Body of pancreas (tissue), 4 donors: ENCODE data around the gene RPA1. TPM values are rescaled to one million over a fixed set of nuclear protein-coding genes. Genes with fewer than 3 reads are reported as not detected.
"Not testable (repeated sequence)": the region's sequence is repeated elsewhere in the genome, so short reads cannot be mapped to it uniquely, and the experiment has no call there.

Experiments
- ATAC-seq: fragments of 150-250 bp; one replicate; pipeline ENCODE4 v1.9.1; 2016
- DNase-seq, 4 donors: peaks; one replicate each; pipeline ENCODE4 v3.0.0-alpha.2; 2019
- H3K27ac ChIP-seq, 4 donors: fragments of 200-600 bp; sonication (generic); 1 replicate in 3 of 4; 2 replicates in 1 of 4; pipeline versions ENCODE4 v1.5.1 to v1.6.1; 2016 to 2019; ENCODE audit warnings: mild to moderate bottlenecking in 1 of 4, mixed read lengths in 1 of 4, moderate library complexity in 1 of 4
- H3K27me3 ChIP-seq, 2 donors: fragments of 200-600 bp; sonication (generic); one replicate each; pipeline ENCODE4 v1.6.0; 2016; ENCODE audit warnings: mild to moderate bottlenecking in 1 of 2
- H3K36me3 ChIP-seq, 2 donors: fragments of 200-600 bp; sonication (generic); replicated peaks in 1 of 2; 2 replicates each; pipeline ENCODE4 v1.5.1; 2016; ENCODE audit warnings: low read depth in 2 of 2; ENCODE audit not compliant: insufficient read depth in 1 of 2
- H3K4me1 ChIP-seq: fragments of 200-600 bp; sonication (generic); one replicate; pipeline ENCODE4 v1.6.0; 2016
- H3K4me3 ChIP-seq, 2 donors: fragments of 200-600 bp; sonication (generic); 1 replicate in 1 of 2; 2 replicates in 1 of 2; pipeline ENCODE4 v1.5.1; 2016 to 2019
- H3K9me3 ChIP-seq, 3 donors: fragments of 200-600 bp; sonication (generic); 1 replicate in 2 of 3; 2 replicates in 1 of 3; pipeline ENCODE4 v1.5.1; 2016
- CTCF ChIP-seq, 7 experiments: fragments of 450-650 bp in 4 of 7; fragments of 200-600 bp in 3 of 7; sonication (generic) in 3 of 7; IDR thresholded peaks; one replicate each; pipeline ENCODE4 v1.5.1; 2016 to 2019; ENCODE audit warnings: antibody characterized with exemption in 7 of 7
- POLR2A ChIP-seq, 3 donors: fragments of 450-650 bp; IDR thresholded peaks; one replicate each; pipeline ENCODE4 v1.6.1; 2016; ENCODE audit warnings: antibody characterized with exemption in 3 of 3, mild to moderate bottlenecking in 2 of 3
- WGBS, 2 donors: methylation state at CpG; one replicate each; pipeline ENCODE4 v1.1.5; 2017; 5-methylcytosine and 5-hydroxymethylcytosine counted together
- intact Hi-C: fragments of 100-400 bp; cut with DNase I; formaldehyde crosslinking; loops from one replicate; pipeline ENCODE4 v1.15.1; 2023
- total RNA-seq, 2 donors: library from RNA; depleted of rRNA; stranded (reverse); fragments of >200 nt; gene quantifications; one replicate each; pipeline ENCODE4 v1.1.0, GENCODE V29; 2016

The RPA1 gene
- total RNA-seq, 2 donors from 2014 or later: 8.9 to 11.9 TPM

DNA sequence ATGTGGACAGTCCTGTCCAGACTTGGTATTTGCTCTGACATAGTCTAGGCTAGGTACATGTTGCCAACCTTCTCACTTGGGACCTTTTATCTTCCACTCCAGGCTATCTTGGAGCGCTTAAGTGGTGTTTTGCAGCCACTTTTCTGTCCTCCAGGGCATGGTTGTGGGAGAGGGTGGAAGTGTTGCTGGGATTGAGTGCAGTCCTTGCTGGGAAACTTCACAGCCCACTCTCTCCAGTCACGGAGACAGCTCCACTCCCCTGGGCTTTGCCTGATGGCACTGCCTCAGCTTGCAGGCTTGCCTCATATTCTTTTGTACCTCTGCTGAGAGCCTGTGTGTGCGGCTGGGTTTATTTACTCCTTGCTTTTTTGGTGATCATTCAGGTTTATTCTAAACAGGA is 17.4 kb downstream of the RPA1 start:
- no peak for TF ChIP-seq POLR2A (IDR thresholded peaks at IDR 0.05)
- TF ChIP-seq CTCF (IDR thresholded peaks at IDR 0.05): no peak
- H3K4me1 ChIP-seq: no peaks in the 10 kb centered on the region
- no peaks in the 10 kb centered on the region for H3K27me3 ChIP-seq
- intact Hi-C loops: no loop called here
- peaks cover 0 to 21% of the 10 kb centered on the region in 2 donors for H3K36me3 ChIP-seq
- no peaks in the 10 kb centered on the region for H3K9me3 ChIP-seq
- H3K27ac ChIP-seq: no peak overlapping the region
- ATAC-seq: no peak
- 81 to 85% methylated on average over 3 of the region's 3 CpGs for WGBS, 2 donors
- DNase-seq: no peak
- H3K4me3 ChIP-seq: no peak overlapping the region

- Histone ChIP-seq H3K27me3 (no peaks in the 10 kb centered on the region), H3K27ac (no peak overlapping the region), H3K9me3 (no peaks in the 10 kb centered on the region), H3K4me3 (no peak overlapping the region), H3K36me3 (peaks cover 0 to 12% of the 10 kb centered on the region in 2 donors), H3K4me1 (no peaks in the 10 kb centered on the region)
- 82 to 87% methylated on average over 6 of the region's 6 CpGs for WGBS, 2 donors
- DNase-seq (no peak), ATAC-seq (no peak)
- intact Hi-C loops: no loop called here
- TF ChIP-seq POLR2A (IDR thresholded peaks at IDR 0.05): no peak
These were observed 22.5 kb downstream of the RPA1 start for GRCh38 chr17:1852327-1852726.

GRCh38 chr17:1853698-1854097 is 23.9 kb downstream of the RPA1 start:
- ATAC-seq: no peak
- 56 to 61% methylated on average over 3 of the region's 3 CpGs for WGBS, 2 donors
- Histone ChIP-seq H3K4me3 (no peak overlapping the region), H3K9me3 (no peaks in the 10 kb centered on the region), H3K27ac (no peak overlapping the region), H3K4me1 (no peaks in the 10 kb centered on the region), H3K27me3 (no peaks in the 10 kb centered on the region), H3K36me3 (peaks cover 0 to 10% of the 10 kb centered on the region in 2 donors)
- DNase-seq: no peak
- TF ChIP-seq POLR2A (IDR thresholded peaks at IDR 0.05): no peak
- no peak for TF ChIP-seq CTCF (IDR thresholded peaks at IDR 0.05)
- intact Hi-C loops: no loop called here

DNA sequence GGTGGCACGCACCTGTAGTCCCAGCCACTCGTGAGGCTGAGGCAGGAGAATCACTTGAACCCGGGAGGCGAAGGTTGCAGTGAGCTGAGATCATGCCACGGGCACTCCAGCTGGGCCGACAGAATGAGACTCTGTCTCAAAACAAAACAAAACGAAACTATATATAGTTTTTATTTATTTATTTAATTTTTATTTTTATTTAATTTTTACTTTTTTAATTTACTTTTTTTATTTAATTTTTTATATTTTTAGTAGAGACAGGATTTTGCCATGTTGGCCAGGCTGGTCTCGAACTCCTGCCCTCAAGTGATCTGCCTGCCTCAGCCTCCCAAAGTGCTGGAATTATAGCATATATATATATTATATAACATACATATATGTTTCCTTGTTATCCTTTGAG is 26.7 kb downstream of the RPA1 start:
- H3K27ac ChIP-seq, H3K4me1 ChIP-seq, H3K4me3 ChIP-seq, H3K9me3 ChIP-seq, DNase-seq, intact Hi-C loops, H3K27me3 ChIP-seq, ATAC-seq: not testable (repeated sequence)
- H3K36me3 ChIP-seq: peaks cover 0 to 13% of the 10 kb centered on the region in 2 donors
- WGBS, 2 donors: 93% methylated on average over 8 of the region's 8 CpGs

GRCh38 chr17:1860978-1861377 is 31.2 kb downstream of the RPA1 start:
- DNase-seq (no peak), ATAC-seq (no peak)
- no peaks in the 10 kb centered on the region for H3K9me3 ChIP-seq
- WGBS, 2 donors: 86 to 90% methylated on average over 11 of the region's 11 CpGs
- H3K27me3 ChIP-seq: no peaks in the 10 kb centered on the region
- no peak overlapping the region for H3K27ac ChIP-seq
- no peaks in the 10 kb centered on the region for H3K4me1 ChIP-seq
- intact Hi-C loops: no loop called here
- H3K4me3 ChIP-seq: no peak overlapping the region
- no peak for TF ChIP-seq CTCF (IDR thresholded peaks at IDR 0.05)
- no peak for TF ChIP-seq POLR2A (IDR thresholded peaks at IDR 0.05)
- peaks cover 0 to 3% of the 10 kb centered on the region in 2 donors for H3K36me3 ChIP-seq

GRCh38 chr17:1861391-1862010 is 31.7 kb downstream of the RPA1 start:
- no peak for TF ChIP-seq CTCF (IDR thresholded peaks at IDR 0.05)
- no peak for TF ChIP-seq POLR2A (IDR thresholded peaks at IDR 0.05)
- no peak overlapping the region for H3K27ac ChIP-seq
- H3K36me3 ChIP-seq: peaks cover 0 to 3% of the 10 kb centered on the region in 2 donors
- H3K4me3 ChIP-seq: no peak overlapping the region
- DNase-seq (no peak), ATAC-seq (no peak)
- no peaks in the 10 kb centered on the region for H3K4me1 ChIP-seq
- no peaks in the 10 kb centered on the region for H3K27me3 ChIP-seq
- intact Hi-C loops: no loop called here
- 89 to 91% methylated on average over 15 to 16 of the region's 16 CpGs for WGBS, 2 donors
- H3K9me3 ChIP-seq: no peaks in the 10 kb centered on the region
